Heart left ventricle (tissue), 16 donors: Measurements from ENCODE around the gene LMF2. TPM values are rescaled to one million over a fixed set of nuclear protein-coding genes. Genes with fewer than 3 reads are reported as not detected.

Experiments
- ATAC-seq, 4 donors: fragments of 200-7000 bp; cut with Tn5 transposase; one replicate each; pipeline ENCODE4 v1.9.1; 2020 to 2022; ENCODE audit warnings: moderate library complexity in 4 of 4, mild to moderate bottlenecking in 3 of 4, moderate number of reproducible peaks in 1 of 4
- DNase-seq, 5 donors: peaks; one replicate each; pipeline ENCODE4 v3.0.0-alpha.2; 2020
- H3K27ac ChIP-seq, 12 donors: fragments of 200-600 bp; sonication (generic) in 4 of 12; one replicate each; pipeline versions ENCODE4 v1.5.0 to v1.8.0; 2016 to 2022; ENCODE audit warnings: mild to moderate bottlenecking in 2 of 12
- H3K27me3 ChIP-seq, 9 donors: fragments of 200-600 bp; sonication (generic) in 2 of 9; one replicate each; pipeline versions ENCODE4 v1.5.1 to v1.8.0; 2016 to 2022; ENCODE audit warnings: mild to moderate bottlenecking in 3 of 9
- H3K36me3 ChIP-seq, 9 donors: fragments of 200-600 bp; sonication (generic) in 2 of 9; one replicate each; pipeline versions ENCODE4 v1.5.0 to v1.8.0; 2018 to 2022; ENCODE audit warnings: mild to moderate bottlenecking in 2 of 9
- H3K4me1 ChIP-seq, 12 donors: fragments of 200-600 bp; sonication (generic) in 4 of 12; one replicate each; pipeline versions ENCODE4 v1.5.0 to v1.8.0; 2016 to 2022; ENCODE audit warnings: mild to moderate bottlenecking in 3 of 12
- H3K4me3 ChIP-seq, 12 donors: fragments of 200-600 bp; sonication (generic) in 4 of 12; one replicate each; pipeline versions ENCODE4 v1.5.0 to v1.8.0; 2017 to 2022; ENCODE audit warnings: mild to moderate bottlenecking in 9 of 12, moderate library complexity in 4 of 12
- H3K9me3 ChIP-seq, 12 donors: fragments of 200-600 bp; sonication (generic) in 4 of 12; one replicate each; pipeline versions ENCODE4 v1.5.0 to v1.8.0; 2016 to 2022; ENCODE audit warnings: mild to moderate bottlenecking in 1 of 12
- POLR2A ChIP-seq, 2 donors: fragments of 450-650 bp; IDR thresholded peaks; one replicate each; pipeline ENCODE4 v1.6.1; 2017; ENCODE audit warnings: antibody characterized with exemption in 2 of 2, mild to moderate bottlenecking in 2 of 2, moderate library complexity in 2 of 2
- WGBS, 4 donors: extraction: QIAGEN DNeasy Blood & Tissue Kit in 2 of 4; methylation state at CpG; one replicate each; pipeline versions ENCODE4 v1.1.5 to v1.1.7; 2013 to 2018; 5-methylcytosine and 5-hydroxymethylcytosine counted together
- intact Hi-C, 10 donors: fragments of 100-400 bp; cut with DNase I; formaldehyde crosslinking; loops; one replicate each; pipeline versions ENCODE4 v1.11.1 to v1.14.2; 2022
- polyA plus RNA-seq, 2 donors: library from polyadenylated mRNA; stranded (reverse); fragments of 200-250 nt; gene quantifications; one replicate each; pipeline ENCODE4 v1.2.3, GENCODE V29; 2013
- total RNA-seq, 9 donors: library from RNA; depleted of rRNA in 2 of 9; stranded (reverse); fragments of >200 nt in 2 of 9; fragmentation: NEBNext Ultra II Directional in 3 of 9; extraction: Animal tissue kit (Norgen Biotek cat#: 25700) in 3 of 9; gene quantifications; one replicate each; pipeline versions ENCODE4 v1.1.0 to v1.2.4, GENCODE V29; 2016 to 2023
- TF ChIP-seq, protein P1 (sequence below), 12 donors: fragments of 200-600 bp; sonication (generic) in 4 of 12; IDR thresholded peaks; one replicate each; pipeline versions ENCODE4 v1.5.0 to v1.8.0; 2018 to 2022; ENCODE audit warnings: antibody characterized with exemption in 12 of 12, mild to moderate bottlenecking in 5 of 12
- donor health status: ischemic (EF 13 %, LVEDD 7.1; RV severe dilation, severe dysfunction).
- donor health status: healthy with polysubstance abuse.
- donor health status: DM: no; HTN: yes; CAD: no.
- donor health status: DM: no; HTN: no; CAD: no.
- donor health status: ischemic (EF 25% LVEDD 6.9; RV normal size, moderate dysfunction).
- donor health status: ischemic (EF 25% LVEDD 5.7; RV mildly dilated, moderate dysfunction).
- donor health status: healthy.
- donor health status: DM: yes; HTN: yes; CAD: no.
- donor health status: ischemic (EF 35%, LVEDD 5.7; RV mildly dilated, moderate dysfunction).
- donor health status: nonischemic (EF 11% LVEDD 7.7; RV severe dilation, severe dysfunction).
- donor health status: DM: yes; HTN: yes; CAD: no.
- donor health status: PGD.
- donor health status: ischemic (EF 29% LVEDD 5.4; RV normal size, mild dysfunction).
- donor health status: nonischemic (EF 23%, LVEDD 6.1; RV moderate dilation, normal function).

The LMF2 gene
- total and polyA plus RNA-seq, 11 donors, result 20.9 to 46.5 (median 32.1) TPM

DNA sequence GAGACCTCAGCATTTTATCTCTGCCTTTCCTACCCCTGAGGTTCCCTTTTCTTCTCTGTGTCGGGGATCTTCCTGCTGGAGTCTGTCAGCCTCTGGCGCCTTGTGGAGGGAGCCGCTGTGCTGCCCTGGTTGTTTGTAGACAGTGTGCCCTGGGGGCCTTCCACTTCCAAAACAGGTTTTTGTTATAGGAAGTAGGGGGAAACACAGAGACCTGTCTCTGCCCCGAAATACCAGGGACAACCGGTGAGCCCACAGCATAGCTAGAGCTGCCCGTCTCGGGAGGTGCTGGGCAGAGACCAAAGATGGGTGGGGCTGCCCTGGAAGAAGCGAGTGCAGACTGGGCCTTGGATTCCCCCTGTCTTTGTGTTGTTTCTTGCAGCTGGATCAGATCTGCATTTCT is 8.6 kb upstream of the LMF2 start:
- DNase-seq (no peak), ATAC-seq (no peak)
- H3K36me3 ChIP-seq, result peaks cover 0 to 62% (median 48%) of the 10 kb centered on the region in 9 donors
- 90 to 100% (median 91%) methylated on average over 5 to 8 of the region's 8 CpGs for WGBS, 4 donors
- H3K9me3 ChIP-seq, result no peaks in the 10 kb centered on the region
- no peaks in the 10 kb centered on the region for H3K4me1 ChIP-seq
- no peak overlapping the region for H3K4me3 ChIP-seq
- no peak overlapping the region for H3K27ac ChIP-seq
- H3K27me3 ChIP-seq, result no peaks in the 10 kb centered on the region
- no peak for TF ChIP-seq POLR2A (IDR thresholded peaks at IDR 0.05)
- TF ChIP-seq, protein P1, sequence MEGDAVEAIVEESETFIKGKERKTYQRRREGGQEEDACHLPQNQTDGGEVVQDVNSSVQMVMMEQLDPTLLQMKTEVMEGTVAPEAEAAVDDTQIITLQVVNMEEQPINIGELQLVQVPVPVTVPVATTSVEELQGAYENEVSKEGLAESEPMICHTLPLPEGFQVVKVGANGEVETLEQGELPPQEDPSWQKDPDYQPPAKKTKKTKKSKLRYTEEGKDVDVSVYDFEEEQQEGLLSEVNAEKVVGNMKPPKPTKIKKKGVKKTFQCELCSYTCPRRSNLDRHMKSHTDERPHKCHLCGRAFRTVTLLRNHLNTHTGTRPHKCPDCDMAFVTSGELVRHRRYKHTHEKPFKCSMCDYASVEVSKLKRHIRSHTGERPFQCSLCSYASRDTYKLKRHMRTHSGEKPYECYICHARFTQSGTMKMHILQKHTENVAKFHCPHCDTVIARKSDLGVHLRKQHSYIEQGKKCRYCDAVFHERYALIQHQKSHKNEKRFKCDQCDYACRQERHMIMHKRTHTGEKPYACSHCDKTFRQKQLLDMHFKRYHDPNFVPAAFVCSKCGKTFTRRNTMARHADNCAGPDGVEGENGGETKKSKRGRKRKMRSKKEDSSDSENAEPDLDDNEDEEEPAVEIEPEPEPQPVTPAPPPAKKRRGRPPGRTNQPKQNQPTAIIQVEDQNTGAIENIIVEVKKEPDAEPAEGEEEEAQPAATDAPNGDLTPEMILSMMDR (IDR thresholded peaks at IDR 0.05), result no peak
- intact Hi-C loops, result no loop called here

DNA sequence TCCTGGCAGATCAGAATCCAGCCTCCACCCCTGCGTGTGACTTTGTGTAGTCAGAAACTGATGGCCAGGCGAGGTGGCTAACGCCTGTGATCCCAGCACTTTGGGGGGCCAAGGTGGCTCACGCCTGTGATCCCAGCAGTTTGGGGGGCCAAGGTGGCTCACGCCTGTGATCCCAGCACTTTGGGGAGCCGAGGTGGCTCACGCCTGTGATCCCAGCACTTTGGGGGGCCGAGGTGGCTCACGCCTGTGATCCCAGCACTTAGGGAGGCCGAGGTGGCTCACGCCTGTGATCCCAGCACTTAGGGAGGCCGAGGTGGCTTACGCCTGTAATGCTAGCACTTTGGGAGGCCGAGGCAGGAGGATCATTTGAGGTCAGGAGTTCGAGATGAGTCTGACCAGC is 5.7 kb upstream of the LMF2 start:
- TF ChIP-seq, protein P1 (IDR thresholded peaks at IDR 0.05), result no peak
- TF ChIP-seq POLR2A (IDR thresholded peaks at IDR 0.05), result no peak
- no peak for DNase-seq
- no peaks in the 10 kb centered on the region for H3K9me3 ChIP-seq
- intact Hi-C loops, result no loop called here
- H3K4me1 ChIP-seq, result peaks cover 0 to 15% (median 11%) of the 10 kb centered on the region in 12 donors
- H3K4me3 ChIP-seq, result no peak overlapping the region
- no peak for ATAC-seq
- H3K36me3 ChIP-seq, result peaks cover 0 to 39% (median 28%) of the 10 kb centered on the region in 9 donors
- no peaks in the 10 kb centered on the region for H3K27me3 ChIP-seq
- WGBS, 4 donors, result 95 to 98% (median 96%) methylated on average over 11 to 15 of the region's 15 CpGs
- no peak overlapping the region for H3K27ac ChIP-seq

DNA sequence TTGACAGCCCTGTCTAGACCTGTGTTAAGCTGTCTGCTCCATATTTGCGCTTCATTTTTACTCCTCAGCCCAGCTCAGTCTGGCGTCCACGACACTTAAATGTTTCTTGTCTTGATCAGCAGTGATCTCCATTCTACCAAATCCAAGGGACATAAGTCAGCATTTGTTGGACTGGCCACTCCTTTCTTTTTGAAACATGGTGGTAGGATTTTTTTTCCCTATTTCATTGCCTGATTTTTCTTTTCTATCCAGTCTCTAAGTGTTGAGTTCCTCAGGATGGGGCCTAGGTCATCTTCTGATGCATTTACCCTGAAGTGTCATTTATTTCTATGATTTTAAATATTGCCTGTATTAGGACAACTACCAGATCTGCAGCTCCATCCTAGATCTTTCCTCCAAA is 1.4 kb upstream of the LMF2 start:
- Histone ChIP-seq H3K27me3 (no peaks in the 10 kb centered on the region), H3K36me3 (peaks cover 0 to 39% (median 23%) of the 10 kb centered on the region in 9 donors), H3K4me3 (peak overlapping the region; percentile 67 to 97 (median 78)), H3K27ac (peak overlapping the region in 10 of 12 donors; percentile 78 to 93 (median 90)), H3K9me3 (no peaks in the 10 kb centered on the region), H3K4me1 (peaks cover 8 to 31% (median 23%) of the 10 kb centered on the region in 12 donors)
- intact Hi-C loops, result loop anchor here in 4 of 10 donors (1.0 to 10.0 kb wide), 6 partner anchors 16 to 264 kb away; partner anchors contain the start of genes HDAC10 (in 2 of the 4), SCO2 (in 2 of the 4), CHKB (in 1 of the 4) and SYCE3 (in 1 of the 4)
- TF ChIP-seq POLR2A (IDR thresholded peaks at IDR 0.05), result no peak
- TF ChIP-seq, protein P1 (IDR thresholded peaks at IDR 0.05), result no peak
- no peak for ATAC-seq
- 7 to 14% (median 10%) methylated on average over 3 of the region's 3 CpGs for WGBS, 4 donors
- no peak for DNase-seq

DNA sequence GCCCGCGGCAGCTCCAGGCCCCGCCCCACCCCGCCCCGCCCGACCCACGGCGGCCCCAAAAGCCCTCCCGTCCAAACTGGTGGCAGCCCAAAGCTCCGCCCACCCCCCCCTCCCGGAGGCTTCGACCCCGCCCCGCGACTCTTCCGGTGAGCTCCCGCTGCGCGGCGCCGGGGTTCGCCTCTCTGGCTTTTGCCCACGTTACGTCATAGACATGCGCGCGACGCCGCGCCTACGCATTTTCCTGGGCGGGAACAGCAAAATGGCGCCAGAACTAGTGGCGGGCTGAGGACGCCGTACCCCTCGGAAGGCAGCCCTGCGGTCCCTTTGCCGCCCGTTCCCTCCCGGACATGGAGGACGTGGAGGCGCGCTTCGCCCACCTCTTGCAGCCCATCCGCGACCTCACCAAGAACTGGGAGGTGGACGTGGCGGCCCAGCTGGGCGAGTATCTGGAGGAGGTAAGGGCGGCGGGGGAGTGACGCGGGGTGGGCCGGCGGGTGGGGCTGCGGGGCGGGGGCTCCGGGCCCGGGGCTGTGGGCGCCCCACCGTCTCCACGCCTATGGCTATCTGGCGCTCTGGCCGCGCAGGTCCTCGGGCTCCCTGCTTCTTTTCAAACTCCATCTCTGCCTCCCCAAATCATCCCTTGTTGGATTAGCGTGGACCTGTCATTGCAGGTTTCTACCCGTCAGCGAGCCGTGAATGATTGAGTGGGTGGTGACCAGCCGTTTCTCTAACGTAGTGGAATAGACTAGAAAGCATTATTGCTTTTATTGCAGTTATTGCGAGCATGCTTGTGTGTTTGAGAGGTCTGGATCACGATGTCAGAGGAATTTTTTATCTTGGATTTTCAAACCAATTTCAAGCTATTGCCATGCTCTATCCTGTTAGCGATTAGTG is 736 bp upstream of the LMF2 start, which contains the start of gene NCAPH2:
Gene NCAPH2, plus strand, starts transcription at position 234 of the 894 bp plus-strand sequence. Its CDS starts 114 bp downstream, at position 348.
- TF ChIP-seq, protein P1 (IDR thresholded peaks at IDR 0.05), result peak in 1 of 12 donors; percentile 23
- peak in 1 of 2 donors; percentile 71 for TF ChIP-seq POLR2A (IDR thresholded peaks at IDR 0.05)
- ATAC-seq, result peak; percentile 60 to 86 (median 78)
- no peaks in the 10 kb centered on the region for H3K27me3 ChIP-seq
- H3K27ac ChIP-seq, result peak within 1 kb of the TSS; percentile 86 to 98 (median 93)
- WGBS, 4 donors, result 0 to 2% (median 1%) methylated on average over 19 to 76 of the region's 76 CpGs
- intact Hi-C loops, result loop anchor here in 4 of 10 donors (1.0 to 10.0 kb wide), 7 partner anchors 17 to 263 kb away; partner anchors contain the start of genes HDAC10 (in 2 of the 4), SCO2 (in 2 of the 4), CHKB (in 1 of the 4) and SBF1 (in 1 of the 4)
- peaks cover 0 to 43% (median 28%) of the 10 kb centered on the region in 9 donors for H3K36me3 ChIP-seq
- H3K4me3 ChIP-seq, result peak within 1 kb of the TSS; percentile 80 to 100 (median 96)
- peak; percentile 95 to 99 (median 97) for DNase-seq
- H3K4me1 ChIP-seq, result peaks cover 8 to 31% (median 23%) of the 10 kb centered on the region in 12 donors
- no peaks in the 10 kb centered on the region for H3K9me3 ChIP-seq
